SHP77 treated with DMSO at 0.1 percent for 48 hours (cell line): ENCODE measurements around the gene STK24.
"Not testable (repeated sequence)": the region's sequence is repeated elsewhere in the genome, so short reads cannot be mapped to it uniquely, and the experiment has no call there.

Source experiments
- DNase-seq: peaks from one replicate; lab custom pipeline; 2025; lab: John Stamatoyannopoulos, UW

Gene STK24

DNA sequence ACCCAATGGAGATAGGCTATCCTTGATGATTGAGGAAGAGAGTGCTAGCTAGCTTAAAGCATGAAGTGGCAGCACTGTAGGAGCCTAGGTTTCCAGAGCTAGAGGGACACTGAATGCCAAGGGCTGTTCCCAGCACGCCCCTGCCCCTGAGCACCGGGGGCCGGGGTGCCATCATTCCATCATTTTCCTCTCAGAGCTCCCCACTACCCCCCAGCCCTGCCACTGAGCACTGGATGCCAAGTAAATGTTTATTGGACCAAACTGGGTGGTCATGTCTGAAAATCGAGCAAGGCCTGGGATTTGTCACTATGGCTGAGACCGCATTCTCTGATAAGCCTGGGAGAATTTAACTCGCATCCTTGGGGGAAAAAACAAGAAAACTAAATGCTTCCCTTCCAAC lies 142.8 kb downstream of the STK24 start:
- DNase-seq: no peak

DNA sequence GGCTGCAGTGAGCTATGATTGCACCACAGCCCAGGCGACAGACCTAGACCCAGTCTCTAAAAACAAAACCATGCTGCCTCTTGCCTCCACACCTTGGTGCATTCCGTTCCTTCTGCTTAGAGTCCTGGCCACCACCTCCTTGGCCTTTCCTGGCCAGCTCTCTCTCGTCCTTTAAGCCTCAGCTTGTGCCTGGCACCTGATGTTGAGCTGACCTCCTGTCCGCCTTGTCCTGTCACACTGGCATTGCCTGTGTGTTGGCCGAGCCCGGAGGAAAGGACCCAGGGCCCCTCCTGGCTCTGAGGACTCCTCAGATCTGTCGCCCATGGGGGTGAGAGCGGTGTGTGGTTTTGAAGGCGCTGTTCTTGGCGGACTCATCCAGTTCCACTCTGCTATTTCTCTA lies 143.3 kb downstream of the STK24 start:
- DNase-seq: no peak

DNA sequence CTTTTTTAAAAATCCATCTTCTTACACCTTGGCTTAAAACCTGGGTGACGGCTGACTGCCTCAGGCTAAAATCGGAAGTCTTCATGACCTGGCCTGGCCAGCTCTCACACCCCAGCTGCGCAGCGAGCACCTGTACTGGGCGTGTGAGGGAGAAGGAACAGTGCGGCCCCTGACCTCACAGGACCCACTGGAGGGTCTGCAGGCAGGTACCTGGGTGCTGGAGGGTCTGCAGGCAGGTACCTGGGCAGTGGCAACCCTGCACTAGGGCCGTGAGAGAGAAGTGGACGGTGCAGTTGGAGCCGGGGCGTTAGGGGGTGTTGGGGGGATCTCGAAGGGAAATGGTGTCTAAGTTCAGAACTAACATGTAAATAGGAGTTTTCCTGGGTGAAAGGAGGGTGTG lies 144.3 kb downstream of the STK24 start:
- DNase-seq: no peak

DNA sequence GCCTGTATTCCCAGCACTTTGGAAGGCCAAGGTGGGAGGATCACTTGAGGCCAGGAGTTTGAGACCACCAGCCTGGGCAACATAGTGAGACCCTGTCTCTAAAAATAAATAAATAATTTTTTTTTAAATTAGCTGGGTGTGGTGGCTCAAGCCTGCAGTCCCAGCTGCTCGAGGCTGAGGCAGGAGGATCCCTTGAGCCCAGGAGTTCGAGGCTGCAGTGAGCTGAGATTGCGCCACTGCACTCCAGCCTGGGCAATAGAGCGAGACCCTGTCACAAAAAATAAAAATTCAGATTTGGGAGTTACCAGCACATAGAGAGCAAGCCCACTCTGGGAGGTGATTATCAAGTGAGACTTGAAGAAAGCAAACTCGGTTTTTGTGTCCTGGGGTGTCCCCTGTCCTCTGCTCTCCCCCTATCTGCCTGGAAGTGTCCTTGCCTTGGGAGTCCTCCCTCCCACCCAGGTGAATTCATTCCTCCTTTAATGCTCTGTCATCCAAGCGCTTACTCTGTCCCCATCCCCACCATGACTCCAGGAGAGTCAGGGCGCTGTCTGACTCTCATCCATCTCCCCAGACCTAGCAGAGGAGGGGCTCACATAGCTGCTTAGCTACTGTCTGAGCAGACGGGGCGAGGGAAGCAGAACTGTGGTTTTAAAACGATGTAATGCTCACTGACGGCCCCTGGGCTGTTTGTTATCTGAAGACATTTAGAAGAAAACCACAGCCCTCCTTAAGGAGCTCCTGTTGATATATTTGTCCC lies 146.8 kb downstream of the STK24 start:
- DNase-seq: no peak

DNA sequence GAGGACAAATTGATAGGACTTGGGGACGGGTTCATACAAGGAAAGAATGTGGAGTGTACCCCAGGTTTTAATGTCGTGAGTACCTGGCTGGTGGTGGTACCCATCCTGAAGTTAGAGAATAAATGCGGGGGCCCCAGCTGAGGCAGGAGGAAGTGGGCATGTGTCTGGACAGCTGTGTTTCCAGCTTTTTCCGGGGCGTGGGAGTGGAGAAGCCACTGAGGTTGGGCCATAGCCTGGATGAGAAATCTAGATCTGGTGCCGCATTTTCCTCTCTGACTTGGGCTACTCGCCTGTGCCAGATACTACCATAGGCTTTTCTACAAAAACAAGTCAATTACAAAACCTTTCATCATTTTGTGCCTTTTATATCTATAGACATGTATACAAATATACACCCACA lies 147.4 kb downstream of the STK24 start:
- DNase-seq: no peak

DNA sequence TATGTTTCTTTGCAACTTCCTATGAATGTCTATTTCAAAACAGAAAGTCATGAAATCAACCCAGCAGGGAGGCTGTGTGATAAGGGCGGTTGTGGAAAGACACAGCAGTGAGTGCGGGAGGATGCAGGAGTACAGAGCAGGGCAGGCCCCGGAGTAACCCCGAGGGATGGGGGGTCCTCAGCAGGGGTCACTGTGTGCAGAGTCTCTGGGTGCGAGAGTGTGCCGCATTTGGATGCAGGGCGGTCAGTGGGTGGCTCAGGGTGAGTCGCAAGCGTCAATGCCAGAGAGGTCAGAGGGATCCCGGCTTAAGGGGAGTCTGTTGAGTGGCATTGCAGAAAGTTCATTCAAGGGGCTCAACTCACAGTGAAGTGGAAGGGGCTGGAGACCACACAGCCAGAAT lies 147.8 kb downstream of the STK24 start:
- DNase-seq: no peak

DNA sequence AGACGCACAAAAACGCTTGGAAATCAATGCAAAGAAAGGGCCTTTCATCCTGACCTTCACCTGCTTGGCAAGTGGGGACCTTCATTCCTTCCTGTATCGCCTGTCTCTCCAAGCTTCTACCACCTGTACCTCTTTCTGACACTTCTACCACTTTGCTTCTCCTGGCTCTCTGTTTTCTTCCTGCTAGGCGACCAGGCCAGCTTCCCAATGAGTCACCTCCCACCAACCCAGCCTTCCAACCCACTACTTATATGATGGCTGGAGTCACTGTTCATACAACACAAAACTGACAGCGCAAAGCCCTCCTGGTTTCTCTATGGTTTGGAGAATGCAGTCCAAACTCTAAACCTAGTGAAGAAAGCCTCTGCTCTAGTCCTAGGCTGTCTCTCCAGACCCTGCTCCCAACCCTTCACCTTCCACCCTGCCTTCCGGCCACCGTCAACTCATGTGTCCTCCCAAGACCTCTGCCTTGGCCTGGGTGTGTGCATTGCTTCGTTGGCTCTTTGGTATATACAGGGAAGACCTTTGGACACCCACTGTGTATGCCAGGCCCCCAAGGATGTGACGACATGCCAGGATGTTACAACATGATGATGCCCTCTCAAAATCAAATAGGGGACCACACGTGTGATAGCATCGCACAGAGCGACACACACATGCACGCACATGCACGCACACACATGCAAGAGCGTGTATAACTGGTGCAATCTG lies 148.5 kb downstream of the STK24 start:
- no peak for DNase-seq

DNA sequence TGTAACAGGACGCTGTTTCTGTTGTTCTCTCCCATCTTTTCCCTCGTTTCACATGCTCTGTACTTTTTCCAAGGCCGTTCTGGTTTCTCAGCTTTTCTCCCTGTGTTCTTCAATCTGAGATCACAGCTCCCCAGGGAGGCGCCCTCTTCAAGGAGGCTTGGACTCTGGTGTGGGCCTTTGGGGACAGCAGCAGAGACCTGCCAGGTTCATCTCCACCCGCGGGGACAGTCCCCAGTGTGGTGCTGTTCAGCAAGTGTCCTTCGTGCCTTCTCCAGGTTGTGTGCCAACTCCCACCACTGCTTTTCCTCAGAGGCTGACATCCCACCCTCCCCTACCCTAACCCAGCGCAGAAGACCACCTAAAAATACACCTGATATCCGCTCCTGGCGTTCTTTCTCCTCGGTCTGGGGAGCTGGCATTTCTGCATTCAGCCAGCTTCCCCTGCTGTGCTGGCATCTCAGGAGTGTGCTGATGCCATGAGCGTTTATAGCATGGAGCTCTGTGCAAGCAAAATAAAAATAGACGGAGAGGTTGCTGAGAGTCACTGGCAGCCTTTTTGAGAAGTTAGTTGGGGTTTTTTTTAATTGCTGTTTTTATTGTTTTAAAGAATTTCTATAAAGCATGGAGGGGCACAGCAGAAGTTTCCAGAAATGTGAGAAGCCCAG lies 149.4 kb downstream of the STK24 start:
- DNase-seq: no peak

DNA sequence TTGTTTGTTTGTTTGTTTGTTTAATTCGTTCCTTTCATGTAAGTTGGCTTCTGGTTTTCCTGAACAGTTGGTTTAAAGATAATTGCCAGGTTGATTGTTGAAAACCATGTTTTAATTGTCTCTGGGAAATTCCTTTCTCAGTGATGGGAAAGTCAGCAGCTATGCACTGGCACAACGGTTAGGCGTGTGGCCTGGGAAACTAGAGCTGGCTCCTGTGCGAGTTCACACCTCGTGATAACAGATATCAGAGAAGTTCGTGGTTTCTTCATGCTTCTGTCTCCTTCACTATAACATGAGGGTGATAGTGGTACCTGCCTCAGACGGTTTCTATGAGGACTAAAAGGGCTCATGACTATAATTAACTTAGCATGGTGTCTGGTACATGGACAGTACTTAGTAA lies 153.5 kb downstream of the STK24 start:
- no peak for DNase-seq

DNA sequence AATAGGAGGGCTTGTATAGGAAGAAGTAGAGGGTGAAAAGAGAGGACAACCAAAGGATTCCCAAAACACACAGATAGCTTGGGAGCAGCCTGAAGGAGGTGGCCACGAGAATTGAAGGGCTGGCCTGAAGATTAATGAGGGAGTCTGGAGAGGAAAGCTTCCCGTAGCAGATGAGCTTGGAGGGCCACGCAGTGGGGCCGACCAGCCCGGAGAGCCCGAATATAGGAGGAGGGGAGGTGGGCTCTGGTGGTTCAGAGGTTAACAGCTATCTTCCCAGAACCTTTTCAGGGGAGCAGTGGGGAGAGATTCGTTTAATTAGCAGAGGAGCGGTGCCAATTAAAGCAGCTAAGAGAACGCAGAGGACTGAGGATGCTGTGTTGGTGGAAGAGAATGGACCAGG lies 154.9 kb downstream of the STK24 start:
- no peak for DNase-seq

DNA sequence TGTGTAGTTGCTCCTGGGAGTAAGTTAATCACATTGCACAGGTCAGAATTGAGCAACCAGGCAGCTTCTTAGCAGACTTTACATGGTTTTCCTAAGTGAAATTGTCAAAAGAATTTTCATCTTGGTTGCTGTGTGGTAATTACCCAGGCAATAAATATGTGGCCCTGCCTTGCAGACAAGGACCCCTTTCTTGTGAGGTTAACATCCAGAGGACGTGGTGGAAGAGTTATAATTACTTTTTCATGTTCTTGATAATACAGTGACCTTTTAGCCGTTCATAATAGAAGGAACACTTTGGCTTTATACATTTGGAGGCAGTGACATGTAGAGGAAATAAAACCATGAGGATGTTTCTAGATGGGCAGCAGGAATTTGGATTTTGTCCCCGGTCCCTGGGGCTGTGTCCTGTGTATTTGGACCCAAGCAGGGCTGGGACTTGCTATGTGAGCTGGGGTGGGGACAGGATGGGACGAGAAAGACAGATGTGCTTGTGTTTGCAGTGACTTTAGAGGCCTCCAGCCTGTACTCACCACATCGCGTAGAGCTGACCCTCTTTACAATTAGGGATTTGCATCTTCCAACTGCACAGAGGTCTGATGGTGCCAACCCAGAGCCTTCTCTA lies 156.2 kb downstream of the STK24 start:
- DNase-seq: no peak

DNA sequence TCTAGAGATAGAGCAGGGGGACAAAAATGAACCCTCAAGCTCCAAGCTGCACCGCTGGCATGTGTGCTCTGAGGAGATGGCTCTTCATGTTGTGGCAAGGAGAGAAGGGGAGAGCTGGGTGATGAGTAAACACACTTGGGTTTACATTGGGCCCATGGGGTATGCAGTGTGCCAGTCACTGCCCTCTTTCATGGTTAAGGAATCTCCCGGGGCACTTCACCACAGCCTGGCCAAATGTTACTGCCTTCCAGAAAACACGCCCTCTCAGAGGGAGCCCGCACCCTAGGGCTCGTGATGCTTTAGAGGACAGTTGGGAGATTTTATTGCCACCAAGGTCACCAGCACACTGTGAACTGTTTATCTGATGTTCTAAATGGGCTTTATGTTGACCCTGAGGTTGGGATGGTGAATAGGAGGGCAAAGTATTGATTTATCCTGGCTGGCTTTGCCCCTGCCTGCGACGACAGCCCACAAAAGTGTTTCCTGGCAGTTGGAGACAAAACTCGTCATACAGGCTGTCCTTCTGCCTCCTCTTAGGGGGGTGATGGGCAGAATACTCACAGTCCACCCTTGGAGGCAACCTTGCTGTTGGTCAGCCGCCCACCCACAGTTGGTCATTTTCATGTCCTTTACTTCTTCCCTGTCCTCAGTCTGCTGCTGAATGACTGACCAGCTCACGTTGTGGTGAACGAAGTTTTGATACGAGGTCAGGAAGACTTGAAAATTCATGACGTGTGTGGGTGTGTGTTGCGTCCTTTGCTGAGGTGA lies 156.9 kb downstream of the STK24 start:
- no peak for DNase-seq

DNA sequence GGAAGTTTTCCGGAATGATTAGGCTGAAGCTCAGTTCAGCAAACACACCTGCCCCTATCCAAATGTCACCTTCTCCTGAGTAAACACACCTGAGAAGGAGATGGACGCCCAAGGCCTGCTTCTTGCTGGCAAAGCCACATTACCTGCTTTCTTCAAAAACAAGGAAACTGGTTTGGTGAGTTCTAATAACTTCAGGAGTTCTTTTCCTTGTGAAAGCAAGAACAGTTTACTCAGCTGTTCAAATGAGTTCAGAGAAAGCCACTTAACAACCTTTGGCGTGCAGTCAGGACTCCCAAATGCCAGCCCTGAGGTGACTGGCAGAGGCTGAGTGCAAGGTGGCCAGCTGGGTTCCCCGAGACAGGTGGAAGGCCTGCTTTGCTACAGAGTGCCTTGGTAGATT lies 160.5 kb downstream of the STK24 start:
- DNase-seq: peak; percentile 95

DNA sequence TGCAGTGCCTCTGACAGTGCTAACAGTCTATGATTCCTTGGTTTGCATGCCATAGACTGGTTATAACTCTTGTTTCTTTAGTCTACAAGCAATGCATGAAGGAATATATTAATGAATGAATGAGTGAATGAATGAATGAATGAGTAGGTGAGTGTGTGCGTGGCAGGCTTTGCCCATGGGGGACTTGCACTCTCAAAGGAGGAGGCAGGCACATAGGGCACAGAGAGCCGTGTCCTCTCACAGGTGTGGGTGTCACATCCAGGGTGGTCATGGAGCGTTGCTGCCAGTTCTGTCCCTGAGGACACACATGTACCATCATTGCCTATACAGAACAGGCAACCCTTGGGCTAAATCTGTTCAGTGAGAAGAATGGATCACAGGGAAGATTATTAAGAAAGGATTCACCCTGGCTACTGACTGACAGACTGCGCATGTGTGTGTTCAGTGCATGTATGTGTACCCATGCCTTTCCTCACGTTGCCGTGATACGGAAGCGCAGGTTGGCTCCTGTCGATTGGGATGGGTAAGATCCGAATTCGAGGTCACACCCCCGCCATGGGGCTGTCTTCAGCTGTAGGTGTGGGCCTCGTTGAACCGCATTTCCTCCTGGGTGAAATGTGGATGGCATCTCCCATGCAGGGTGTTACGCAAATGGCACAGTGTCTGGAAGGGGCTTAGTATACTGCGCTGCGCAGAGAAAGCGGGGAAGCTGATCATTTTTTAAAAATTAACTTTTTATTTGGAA lies 161.4 kb downstream of the STK24 start:
- DNase-seq: no peak

DNA sequence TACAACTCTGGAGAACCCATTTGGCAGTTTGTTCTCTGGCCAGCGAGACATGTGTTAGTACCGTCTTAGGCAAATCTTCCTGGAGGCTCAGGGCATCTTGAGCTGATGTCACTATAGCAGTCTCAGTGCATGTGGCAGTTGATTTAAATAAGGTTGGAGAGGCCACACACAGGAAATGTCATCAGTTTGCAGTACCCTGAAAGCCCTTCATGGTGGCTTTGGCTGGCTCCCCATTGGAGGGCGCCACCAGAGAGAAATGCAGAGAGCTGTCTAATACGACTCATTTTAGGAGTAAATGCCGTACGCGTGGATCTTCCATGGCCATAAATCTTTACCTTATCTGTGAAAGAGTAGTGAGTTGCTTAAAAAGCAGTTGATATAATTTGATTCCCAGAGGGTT lies 163.1 kb downstream of the STK24 start:
- no peak for DNase-seq

DNA sequence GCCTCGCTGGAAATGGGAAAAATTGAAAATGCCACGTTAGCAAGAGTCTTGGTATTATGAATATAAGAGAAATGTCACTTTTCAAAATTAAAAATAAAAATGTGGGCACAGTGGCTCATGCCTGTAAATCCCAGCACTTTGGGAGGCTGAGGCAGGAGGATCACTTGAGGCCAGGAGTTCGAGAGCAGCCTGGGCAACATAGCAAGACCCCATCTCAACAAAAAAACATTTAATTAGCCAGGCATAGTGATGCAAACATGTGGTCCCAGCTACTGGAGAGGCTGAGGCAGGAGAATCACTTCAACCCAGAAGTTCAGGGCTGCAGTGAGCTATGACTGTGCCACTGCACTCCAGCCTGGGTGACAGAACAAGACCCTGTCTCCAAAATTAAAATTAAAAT lies 163.6 kb downstream of the STK24 start:
- not testable (repeated sequence) for DNase-seq

DNA sequence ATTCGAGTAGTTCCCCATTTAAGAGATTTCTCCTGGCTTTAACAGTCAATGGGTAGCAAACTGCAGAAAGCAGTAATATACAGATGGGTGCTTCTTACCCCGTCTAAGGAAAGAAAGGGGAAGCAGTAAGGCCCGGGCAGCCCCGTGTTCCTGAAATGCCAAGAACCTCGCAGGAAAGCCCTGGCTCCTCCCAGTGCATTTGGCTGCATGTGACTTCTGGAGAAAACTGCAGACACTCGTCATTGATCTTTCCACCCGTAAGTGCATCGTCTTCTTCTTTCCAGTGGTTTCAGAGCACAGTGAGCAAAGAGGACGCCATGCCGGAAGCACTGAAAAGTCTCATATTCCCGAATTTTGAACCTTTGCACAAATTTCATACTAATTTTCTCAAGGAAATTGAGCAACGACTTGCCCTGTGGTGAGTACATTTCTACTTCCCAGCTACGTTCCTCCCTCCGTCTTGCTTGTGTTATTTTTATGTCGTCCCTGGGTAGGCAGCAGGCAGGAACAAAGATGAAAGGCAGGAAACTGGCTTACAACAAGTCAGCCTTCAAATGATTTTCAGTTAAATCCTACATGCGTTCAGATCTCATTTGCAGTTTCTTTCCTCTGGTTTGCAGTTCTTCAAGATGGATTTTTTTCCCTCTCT lies 165.2 kb downstream of the STK24 start:
- DNase-seq: no peak

DNA sequence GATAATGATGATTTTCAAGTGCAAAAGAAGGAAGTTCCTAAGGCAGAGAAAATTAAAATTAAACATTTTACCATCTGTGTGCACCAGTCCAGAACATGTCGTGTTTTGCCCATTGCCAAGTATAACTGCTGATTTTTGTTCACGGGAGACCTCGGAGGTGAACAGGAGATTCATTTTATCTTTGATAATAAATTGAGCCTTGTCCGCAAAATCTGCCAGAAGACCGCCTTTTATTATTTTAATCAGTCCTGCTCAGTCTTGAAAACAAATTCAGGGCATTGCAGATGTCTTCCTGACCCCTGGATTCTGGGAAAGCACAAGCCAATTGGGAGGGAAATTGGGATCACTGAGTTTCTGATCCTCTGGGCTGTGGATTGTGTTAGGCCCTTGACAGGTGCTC lies 165.9 kb downstream of the STK24 start:
- no peak for DNase-seq

DNA sequence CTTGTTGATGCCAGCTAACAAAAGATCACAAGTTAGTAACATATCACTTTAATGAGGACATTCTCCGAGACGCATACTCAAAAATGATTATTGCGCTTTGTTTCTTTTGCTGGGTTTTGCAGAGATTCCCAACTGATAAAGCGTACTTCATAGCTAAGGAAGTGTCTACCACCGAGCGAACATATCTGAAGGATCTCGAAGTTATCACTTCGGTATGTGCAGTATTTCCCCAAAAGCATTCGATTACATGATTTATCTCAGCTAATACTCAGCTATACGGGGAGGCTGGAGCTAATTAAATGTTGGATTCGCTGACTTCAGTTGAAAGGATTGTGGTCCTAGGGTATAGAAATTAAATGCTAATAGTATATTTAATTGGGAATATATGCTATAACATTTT lies 166.3 kb downstream of the STK24 start:
- no peak for DNase-seq

DNA sequence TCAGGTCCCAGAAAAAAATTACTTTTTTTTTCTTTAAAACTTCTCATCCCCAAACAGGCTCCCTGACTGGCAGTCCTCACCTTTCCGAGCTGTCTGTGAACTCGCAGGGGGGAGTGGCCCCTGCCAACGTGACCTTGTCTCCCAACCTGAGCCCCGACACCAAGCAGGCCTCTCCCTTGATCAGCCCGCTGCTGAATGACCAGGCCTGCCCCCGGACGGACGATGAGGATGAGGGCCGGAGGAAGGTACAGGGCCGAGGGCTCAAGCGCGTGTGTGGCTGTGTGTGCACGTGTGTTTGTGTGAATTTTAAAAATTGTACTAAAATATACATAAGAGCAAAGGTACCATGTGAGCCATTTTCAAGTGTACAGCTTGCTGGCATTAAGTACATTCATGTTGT lies 167.6 kb downstream of the STK24 start:
- no peak for DNase-seq

DNA sequence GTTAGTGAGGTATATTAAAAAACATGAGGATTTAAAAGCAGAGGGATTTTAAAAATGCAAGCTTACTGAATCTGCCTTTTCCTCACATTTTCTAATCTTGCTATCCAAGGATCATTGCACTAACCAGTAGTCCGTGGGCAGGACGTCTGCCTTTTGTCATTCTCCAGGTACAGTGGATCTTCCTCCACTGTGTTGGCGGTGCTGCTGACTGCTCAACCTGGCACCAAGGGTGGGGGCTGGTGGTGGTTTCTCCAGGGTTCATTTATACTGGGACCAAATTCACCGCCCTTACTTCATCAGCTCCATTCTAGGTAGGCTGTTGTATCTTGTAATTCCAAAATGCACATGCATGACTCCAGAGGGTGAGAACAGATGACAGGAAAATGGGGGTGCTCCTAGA lies 169.3 kb downstream of the STK24 start:
- DNase-seq: no peak
